SKM-1 (cell line): ENCODE measurements around the gene TMEM212.
"Not testable (repeated sequence)": the region's sequence is repeated elsewhere in the genome, so short reads cannot be mapped to it uniquely, and the experiment has no call there.

Source experiments
- DNase-seq: peaks from one replicate; lab custom pipeline; 2025; ENCODE audit not compliant: unreplicated experiment; lab: John Stamatoyannopoulos, UW

TMEM212 gene

GRCh38 chr3:171883257-171883892 is 40.2 kb downstream of the TMEM212 start:
- no peak for DNase-seq

GRCh38 chr3:171883893-171884279 is 40.7 kb downstream of the TMEM212 start:
- DNase-seq, result no peak

GRCh38 chr3:171888466-171888865 is 45.3 kb downstream of the TMEM212 start:
- DNase-seq, result no peak

- DNase-seq, result no peak
Measured at GRCh38 chr3:171890398-171890797, 47.2 kb downstream of the TMEM212 start.

GRCh38 chr3:171892457-171892856 is 49.3 kb downstream of the TMEM212 start:
- no peak for DNase-seq

- no peak for DNase-seq
Measured at GRCh38 chr3:171895291-171895690, 52.1 kb downstream of the TMEM212 start.

GRCh38 chr3:171895900-171896299 is 52.8 kb downstream of the TMEM212 start:
- no peak for DNase-seq

- DNase-seq, result no peak
Measured at GRCh38 chr3:171896316-171896715, 53.2 kb downstream of the TMEM212 start.

- DNase-seq, result no peak
Measured at GRCh38 chr3:171898192-171898591, 55.0 kb downstream of the TMEM212 start.

GRCh38 chr3:171900446-171900845 is 57.3 kb downstream of the TMEM212 start:
- no peak for DNase-seq

- no peak for DNase-seq
Measured at GRCh38 chr3:171901615-171902312, 58.6 kb downstream of the TMEM212 start.

GRCh38 chr3:171904829-171905228 is 61.7 kb downstream of the TMEM212 start:
- DNase-seq, result no peak

- not testable (repeated sequence) for DNase-seq
Measured at GRCh38 chr3:171906503-171906902, 63.4 kb downstream of the TMEM212 start.

- DNase-seq, result no peak
Measured at GRCh38 chr3:171906951-171907676, 64.0 kb downstream of the TMEM212 start.

- no peak for DNase-seq
Measured at GRCh38 chr3:171907761-171908160, 64.6 kb downstream of the TMEM212 start.

- no peak for DNase-seq
Measured at GRCh38 chr3:171908731-171909130, 65.6 kb downstream of the TMEM212 start.
